Stimulated activated CD8-positive, alpha-beta memory T cell treated with anti-CD3 and anti-CD28 coated beads, Interleukin-15, amount 100 ng/mL, for 4 hours (primary cell): Measurements from ENCODE around the gene DPYD.

Experiments
- DNase-seq, 2 donors: peaks; one replicate each; pipeline ENCODE4 v3.0.0-alpha.2; 2020; ENCODE audit warnings: low read depth in 2 of 2

DPYD gene

GRCh38 chr1:97044159-97044760 lies 876.6 kb downstream of the DPYD start:
- no peak for DNase-seq

DNA sequence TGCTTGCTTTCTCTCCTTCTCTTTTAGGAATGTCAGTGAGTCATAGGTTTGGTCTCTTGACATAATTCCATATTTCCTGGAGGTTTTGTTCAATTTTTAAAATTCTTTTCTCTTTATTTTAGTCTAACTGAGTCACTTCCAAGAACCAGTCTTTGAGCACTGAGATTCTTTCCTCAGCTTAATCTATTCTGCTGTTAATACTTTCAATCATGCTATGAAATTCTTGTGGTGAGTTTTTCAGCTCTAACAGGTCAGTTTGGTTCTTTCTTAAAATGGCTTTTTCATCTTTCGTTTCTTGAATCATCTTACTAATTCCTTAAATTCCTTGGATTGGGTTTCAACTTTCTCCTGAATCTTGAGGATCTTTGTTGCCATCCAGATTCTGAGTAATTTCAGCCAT lies 878.3 kb downstream of the DPYD start:
- DNase-seq = no peak

GRCh38 chr1:97041026-97041425 lies 879.8 kb downstream of the DPYD start:
- DNase-seq = no peak

- no peak for DNase-seq
Observed at GRCh38 chr1:97038410-97038809, 882.4 kb downstream of the DPYD start.

- DNase-seq = no peak
Observed at GRCh38 chr1:97034651-97035050, 886.2 kb downstream of the DPYD start.

DNA sequence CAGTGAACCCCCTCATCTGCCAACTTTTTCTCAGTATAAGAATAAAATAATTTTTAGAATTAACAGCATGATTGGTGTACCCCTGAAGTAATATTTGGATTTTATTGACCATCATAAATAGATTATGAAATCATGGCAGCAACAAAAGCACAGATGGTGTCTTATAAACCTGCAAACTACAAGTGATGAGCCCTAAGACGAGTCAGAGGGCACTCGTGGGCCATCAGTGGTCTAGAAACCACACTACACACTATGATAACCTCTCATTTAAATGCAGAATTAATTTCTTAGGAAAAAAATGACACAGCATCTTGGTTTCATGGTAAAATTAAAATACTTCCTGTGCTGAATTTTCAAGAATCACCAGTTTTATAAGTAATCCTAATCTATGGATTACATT lies 886.9 kb downstream of the DPYD start:
- DNase-seq = no peak
